Measurements from ENCODE around the gene TTC4. TPM values are rescaled to one million over a fixed set of nuclear protein-coding genes. Genes with fewer than 3 reads are reported as not detected.

TTC4 gene, protein sequence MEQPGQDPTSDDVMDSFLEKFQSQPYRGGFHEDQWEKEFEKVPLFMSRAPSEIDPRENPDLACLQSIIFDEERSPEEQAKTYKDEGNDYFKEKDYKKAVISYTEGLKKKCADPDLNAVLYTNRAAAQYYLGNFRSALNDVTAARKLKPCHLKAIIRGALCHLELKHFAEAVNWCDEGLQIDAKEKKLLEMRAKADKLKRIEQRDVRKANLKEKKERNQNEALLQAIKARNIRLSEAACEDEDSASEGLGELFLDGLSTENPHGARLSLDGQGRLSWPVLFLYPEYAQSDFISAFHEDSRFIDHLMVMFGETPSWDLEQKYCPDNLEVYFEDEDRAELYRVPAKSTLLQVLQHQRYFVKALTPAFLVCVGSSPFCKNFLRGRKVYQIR
- total RNA-seq, result 23.0 and 26.0 TPM in 2 replicates

DNA sequence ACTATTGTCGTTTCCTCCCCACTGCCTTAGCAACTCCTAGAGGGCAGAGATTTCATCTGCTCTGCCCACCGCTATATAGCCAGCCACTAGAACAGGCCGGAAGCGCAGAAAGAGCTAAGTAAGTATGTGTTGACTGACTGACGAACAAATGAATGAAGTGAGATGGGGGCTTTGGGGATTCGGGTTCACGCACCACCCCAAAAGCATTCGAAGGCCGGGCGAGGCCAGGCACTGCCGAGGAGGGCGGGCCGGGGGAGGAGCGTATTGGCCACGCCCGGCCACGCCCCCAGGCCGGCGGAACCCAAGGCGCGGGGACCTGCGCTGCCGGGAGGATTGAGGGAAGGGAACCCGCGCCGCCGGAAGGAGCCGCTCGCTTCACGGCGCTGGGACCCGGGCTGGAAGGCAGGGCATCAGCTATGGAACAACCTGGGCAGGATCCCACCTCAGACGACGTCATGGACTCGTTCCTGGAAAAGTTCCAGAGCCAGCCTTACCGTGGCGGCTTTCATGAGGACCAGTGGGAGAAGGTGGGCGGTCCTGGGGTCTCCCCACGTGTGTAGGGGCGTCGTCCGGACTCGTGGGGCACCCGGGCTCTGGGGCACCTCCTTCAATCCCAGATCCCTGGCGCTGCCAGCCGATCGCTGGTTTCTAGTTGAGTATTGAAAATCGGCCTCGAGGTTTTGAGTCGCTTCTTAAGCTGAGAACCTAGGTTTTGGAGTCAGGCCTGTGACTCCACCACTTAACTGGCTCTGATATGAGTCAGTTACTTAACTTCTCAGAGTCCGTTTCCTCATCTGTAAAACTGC is at the start of gene TTC4:
TTC4 (plus strand) TSS at position 369 of the 806 bp plus-strand sequence; CDS start at position 417, 48 bp downstream.

GRCh38 chr1:54764133-54764921 is 48.7 kb downstream of the TTC4 start, which contains the start of gene PARS2:
Gene PARS2, minus strand, starts transcription at chr1:54764523. Its CDS starts 5,362 bp downstream, at chr1:54759161.

Other genes with a start within 250 kb of the TTC4 start
- gene ACOT11, start 167.6 kb upstream of the TTC4 start, total RNA-seq, result 2.9 and 7.6 TPM in 2 replicates
- not detected in 2 replicates for gene FAM151A, start 92.3 kb upstream of the TTC4 start, total RNA-seq
- under 0.01 and 0.50 TPM in 2 replicates for gene MROH7, start 74.1 kb upstream of the TTC4 start, total RNA-seq
- 3.6 and 6.8 TPM in 2 replicates for gene PARS2, start 48.7 kb downstream of the TTC4 start, total RNA-seq
- gene TTC22, start 85.5 kb downstream of the TTC4 start, total RNA-seq, result under 0.01 TPM in 2 replicates
- gene DHCR24, start 171.3 kb downstream of the TTC4 start, total RNA-seq, result 146 and 179 TPM in 2 replicates

All from smooth muscle cell of trachea (primary cell).